GM10266 (cell line): ENCODE measurements around the gene SLC45A2.
"Not testable (repeated sequence)": the region's sequence is repeated elsewhere in the genome, so short reads cannot be mapped to it uniquely, and the experiment has no call there.

Source experiments
- DNase-seq: peaks from one replicate; pipeline ENCODE4 v3.0.0; 2012; ENCODE audit errors: extremely low spot score
- CTCF ChIP-seq: IDR thresholded peaks from 2 replicates; pipeline ENCODE4 v1.5.1; 2012; ENCODE audit warnings: mild to moderate bottlenecking, low read depth; ENCODE audit not compliant: control insufficient read depth, insufficient read depth; ENCODE audit errors: missing control alignments

SLC45A2 gene

GRCh38 chr5:33927685-33928084, 56.8 kb downstream of the SLC45A2 start:
- DNase-seq, result no peak
- TF ChIP-seq CTCF, result no peak

- TF ChIP-seq CTCF, result no peak
- DNase-seq, result no peak
Observed at GRCh38 chr5:33925278-33925677, 59.2 kb downstream of the SLC45A2 start.

- TF ChIP-seq CTCF, result no peak
- DNase-seq, result no peak
Observed at GRCh38 chr5:33921002-33921401, 63.5 kb downstream of the SLC45A2 start.

- DNase-seq, result not testable (repeated sequence)
Observed at GRCh38 chr5:33914844-33915243, 69.6 kb downstream of the SLC45A2 start.

- DNase-seq, result not testable (repeated sequence)
Observed at GRCh38 chr5:33906248-33906647, 78.2 kb downstream of the SLC45A2 start.

- no peak for DNase-seq
- TF ChIP-seq CTCF, result no peak
Observed at GRCh38 chr5:33905381-33905780, 79.1 kb downstream of the SLC45A2 start.

GRCh38 chr5:33903118-33903517, 81.4 kb downstream of the SLC45A2 start:
- TF ChIP-seq CTCF, result no peak

GRCh38 chr5:33901156-33901555, 83.3 kb downstream of the SLC45A2 start:
- TF ChIP-seq CTCF, result no peak
- DNase-seq, result no peak

More at GRCh38 chr5:33903118-33903517, 81.4 kb downstream of the SLC45A2 start:
- DNase-seq, result no peak
